Measurements from ENCODE around the gene CEP83. TPM values are rescaled to one million over a fixed set of nuclear protein-coding genes. Genes with fewer than 3 reads are reported as not detected.
"Not testable (repeated sequence)": the region's sequence is repeated elsewhere in the genome, so short reads cannot be mapped to it uniquely, and the experiment has no call there.

Gene CEP83, protein sequence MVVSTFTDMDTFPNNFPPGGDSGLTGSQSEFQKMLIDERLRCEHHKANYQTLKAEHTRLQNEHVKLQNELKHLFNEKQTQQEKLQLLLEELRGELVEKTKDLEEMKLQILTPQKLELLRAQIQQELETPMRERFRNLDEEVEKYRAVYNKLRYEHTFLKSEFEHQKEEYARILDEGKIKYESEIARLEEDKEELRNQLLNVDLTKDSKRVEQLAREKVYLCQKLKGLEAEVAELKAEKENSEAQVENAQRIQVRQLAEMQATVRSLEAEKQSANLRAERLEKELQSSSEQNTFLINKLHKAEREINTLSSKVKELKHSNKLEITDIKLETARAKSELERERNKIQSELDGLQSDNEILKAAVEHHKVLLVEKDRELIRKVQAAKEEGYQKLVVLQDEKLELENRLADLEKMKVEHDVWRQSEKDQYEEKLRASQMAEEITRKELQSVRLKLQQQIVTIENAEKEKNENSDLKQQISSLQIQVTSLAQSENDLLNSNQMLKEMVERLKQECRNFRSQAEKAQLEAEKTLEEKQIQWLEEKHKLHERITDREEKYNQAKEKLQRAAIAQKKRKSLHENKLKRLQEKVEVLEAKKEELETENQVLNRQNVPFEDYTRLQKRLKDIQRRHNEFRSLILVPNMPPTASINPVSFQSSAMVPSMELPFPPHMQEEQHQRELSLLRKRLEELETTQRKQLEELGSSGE
- 9.3 TPM for polyA plus RNA-seq (2013, experiment 1 of 2; ENCODE audit: insufficient read length)
- 8.6 TPM for polyA plus RNA-seq (2013, experiment 2 of 2; ENCODE audit: insufficient read length)

DNA sequence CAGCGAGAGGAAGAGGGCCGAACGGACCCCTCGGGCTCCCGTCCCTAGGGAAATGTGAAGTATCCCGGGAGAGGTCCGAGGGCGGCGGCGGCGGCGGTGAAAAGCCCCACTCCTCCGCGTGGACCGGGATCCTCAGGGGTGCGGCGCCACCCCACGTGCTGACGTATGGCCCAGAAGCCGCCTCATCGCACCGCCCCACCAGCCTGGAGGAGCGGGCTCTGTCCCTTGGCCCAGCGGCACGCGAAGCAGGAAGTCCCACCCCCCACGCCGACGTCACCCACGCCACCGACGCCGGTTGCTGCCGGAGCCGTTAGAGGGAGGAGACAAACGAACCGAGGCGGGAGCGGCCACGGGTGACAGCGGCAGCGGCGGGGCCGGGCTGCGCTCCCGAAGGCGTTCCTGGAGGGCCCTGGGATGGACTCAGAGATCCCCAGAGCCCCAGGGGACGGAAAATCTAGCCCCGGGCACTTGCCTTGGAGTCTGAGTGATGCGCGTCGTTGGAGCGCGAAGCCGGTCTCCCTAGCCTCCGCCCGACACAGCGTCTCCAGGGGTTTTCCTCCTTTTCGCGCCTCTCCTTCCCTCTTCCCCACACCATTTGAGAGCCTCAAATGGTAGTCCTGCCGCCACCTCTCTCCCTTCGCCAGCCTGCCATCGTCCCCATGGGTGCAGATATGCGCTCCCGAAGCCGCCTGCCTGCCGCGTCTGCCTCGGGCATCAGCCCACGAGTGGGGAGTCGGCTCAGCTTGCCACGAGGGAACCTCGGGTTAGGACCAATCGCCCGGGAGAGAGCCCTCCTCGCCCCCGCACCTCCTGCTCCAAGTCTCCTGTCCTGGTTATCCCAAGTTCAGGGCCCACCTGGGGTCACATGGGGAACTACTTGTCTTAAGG is at the start of gene CEP83:
Gene CEP83, minus strand, starts transcription at position 140 of the 888 bp plus-strand sequence. CDS start 47,377 bp downstream, outside the sequence.
- peak; percentile 93 for DNase-seq

DNA sequence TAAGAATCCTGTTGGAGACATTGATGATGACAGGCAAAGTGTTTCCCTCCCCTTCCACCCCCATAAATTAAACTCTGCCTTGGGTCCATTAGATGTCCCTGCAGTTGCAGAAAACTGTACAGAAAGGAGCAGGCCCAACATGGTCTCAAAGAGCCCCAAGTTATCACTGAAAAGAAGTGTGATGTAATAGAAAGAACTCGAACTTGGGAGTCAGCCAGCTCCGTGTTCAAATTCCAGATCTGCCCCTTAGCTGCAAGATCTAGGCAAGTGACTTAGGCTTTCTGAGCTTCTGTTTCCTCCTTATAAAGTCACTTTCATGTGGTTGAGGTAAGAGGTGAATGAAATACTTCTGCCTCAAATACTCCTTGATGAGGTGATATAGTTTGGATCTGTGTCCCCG is 49.6 kb upstream of the CEP83 start:
- no peak for DNase-seq

DNA sequence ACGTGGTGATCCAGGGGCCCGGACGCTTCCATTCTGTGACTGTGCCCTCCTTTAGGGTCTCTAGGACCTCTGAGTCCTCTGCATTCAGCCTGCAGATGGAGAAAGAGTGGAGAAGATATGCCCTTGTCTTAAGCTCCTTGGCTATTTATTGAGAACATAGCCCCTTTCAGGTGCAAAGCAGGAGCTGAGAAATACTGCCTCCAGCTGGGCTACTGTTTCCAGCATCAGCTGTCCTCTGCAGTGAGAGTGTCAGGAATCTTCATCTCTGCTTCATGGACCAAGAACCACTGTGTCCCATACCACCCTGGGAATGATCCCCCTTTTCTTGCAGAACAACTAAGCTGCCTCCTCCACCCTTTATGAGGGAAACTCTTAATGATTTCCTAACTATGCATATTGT is 47.8 kb upstream of the CEP83 start:
- DNase-seq = no peak

DNA sequence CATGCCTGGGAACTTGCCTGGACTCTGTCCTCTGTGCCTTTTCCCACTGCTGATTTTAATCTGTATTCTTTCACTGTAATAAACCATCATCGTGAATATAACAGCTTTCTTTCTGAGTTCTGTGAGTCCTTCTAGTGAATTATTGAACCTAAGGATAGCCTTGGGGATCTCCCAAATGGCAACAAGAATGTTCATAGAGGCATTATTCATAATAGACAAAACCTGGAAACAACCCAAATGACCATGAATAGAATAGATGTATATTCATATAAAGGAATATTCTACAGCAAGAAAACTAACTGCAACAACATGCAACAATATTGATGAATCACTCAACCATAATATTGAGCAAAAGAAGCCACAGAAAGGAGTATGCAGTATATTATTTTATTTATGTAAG is 44.7 kb upstream of the CEP83 start:
- no peak for DNase-seq

DNA sequence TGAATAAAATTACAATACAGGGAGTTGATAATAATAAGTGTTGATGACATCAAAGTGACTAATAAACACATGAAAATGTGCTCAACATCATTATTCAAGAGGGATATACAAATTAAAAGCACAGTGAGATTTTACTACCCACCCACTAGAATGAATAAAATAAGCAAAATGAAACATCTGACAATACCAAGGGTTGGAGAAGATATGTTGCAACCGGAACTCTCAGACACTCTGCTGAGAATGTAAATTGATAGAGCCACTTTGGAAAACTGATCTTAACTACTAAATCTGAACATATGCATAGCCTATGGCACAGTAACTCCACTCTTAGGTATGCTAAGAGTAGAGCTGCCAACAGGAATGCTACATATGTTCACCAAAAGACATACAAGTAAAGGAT is 44.0 kb upstream of the CEP83 start:
- DNase-seq = no peak

DNA sequence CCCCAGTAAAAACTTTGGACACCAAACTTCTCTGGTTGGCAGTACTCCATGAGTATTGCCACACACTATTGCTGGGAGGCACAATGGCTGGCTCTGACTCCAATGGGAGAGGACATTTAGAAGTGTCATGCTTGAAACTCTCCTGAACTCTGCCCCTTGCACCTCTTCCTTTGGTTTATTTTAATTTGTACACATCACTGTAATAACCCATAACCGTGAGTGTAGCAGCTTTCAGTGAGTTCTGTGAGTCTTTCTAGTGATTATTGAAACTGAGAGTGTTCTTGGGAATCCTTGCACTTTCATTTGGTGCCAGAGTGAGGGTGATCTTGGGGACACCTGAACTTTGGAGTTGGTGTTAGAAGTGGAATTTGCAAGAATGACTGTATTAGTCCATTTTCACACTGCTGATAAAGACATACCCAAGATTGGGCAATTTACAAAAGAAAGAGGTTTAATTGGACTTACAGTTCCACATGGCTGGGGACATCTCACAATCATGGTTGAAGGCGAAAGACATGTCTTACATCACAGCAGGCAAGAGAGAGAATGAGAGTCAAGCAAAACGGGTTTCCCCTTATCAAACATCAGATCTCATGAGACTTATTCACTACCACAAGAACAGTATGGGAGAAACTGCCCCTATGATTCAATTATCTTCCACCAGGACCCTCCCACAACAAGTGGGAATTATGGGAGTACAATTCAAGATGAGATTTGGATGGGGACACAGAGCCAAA is 41.3 kb upstream of the CEP83 start:
- no peak for DNase-seq

DNA sequence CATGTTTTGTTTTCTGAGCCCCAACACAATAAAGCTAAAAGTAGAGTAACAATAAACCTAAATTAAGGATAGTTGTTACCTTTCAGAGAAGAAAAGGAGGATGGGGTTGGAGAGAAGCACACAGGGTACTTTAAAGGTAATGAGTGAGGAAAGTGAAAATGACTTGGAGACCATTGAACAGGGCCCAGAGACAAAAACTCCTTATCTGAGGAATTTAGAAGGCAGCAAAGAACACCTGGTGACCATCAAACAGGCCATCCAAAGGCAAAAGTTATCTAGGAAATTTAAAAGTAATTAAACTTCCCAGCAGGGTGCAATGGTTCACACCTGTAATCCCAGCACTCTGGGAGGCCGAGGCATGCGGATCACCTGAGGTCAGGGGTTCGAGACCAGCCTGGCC is 39.0 kb upstream of the CEP83 start:
- DNase-seq = no peak

DNA sequence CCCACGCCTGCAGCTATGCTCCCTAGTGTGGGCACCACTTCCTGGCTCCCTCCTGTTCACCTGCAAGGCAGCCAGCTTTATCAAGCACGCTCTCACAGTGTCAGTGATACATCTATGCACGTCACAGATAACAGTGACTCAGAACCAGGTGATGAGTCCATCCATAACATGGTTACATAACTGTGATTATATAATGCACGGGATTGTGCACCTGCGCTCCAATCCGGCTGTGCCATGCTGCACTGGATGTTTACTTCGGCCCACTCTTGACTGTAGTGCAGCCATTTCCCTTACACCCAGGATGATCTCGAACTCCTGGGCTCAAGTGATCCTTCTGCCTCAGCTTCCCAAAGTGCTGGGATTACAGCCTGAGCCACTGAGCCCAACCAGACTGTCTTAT is 38.4 kb upstream of the CEP83 start:
- DNase-seq = no peak

DNA sequence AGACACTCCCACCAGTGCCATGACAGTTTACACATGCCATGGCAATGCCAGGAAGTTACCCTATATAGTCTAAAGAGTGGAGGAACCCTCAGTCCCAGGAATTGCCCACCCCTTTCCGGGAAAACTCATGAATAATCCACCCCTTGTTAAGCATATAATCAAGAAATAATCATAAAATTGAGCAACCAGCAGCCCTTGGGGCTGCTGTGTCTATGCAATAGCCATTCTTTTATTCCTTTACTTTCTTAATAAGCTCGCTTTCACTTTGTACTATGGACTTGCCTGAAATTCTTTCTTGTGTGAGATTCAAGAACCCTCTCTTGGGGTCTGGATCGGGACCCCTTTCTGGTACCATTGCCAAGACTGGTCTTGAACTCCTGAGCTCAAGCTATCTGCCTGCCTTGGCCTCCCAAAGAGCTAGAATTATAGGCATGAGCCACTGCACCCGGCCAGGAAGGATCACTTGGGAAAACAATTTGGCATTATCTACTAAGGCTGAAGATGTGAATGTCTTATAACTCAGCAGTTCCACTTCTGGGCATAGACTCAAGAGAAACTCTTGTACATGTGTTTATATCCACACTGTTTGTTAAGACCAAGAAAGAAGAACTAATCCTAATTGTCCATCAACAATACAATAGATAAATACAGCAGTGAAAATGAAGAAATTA is 35.9 kb upstream of the CEP83 start:
- DNase-seq = no peak

DNA sequence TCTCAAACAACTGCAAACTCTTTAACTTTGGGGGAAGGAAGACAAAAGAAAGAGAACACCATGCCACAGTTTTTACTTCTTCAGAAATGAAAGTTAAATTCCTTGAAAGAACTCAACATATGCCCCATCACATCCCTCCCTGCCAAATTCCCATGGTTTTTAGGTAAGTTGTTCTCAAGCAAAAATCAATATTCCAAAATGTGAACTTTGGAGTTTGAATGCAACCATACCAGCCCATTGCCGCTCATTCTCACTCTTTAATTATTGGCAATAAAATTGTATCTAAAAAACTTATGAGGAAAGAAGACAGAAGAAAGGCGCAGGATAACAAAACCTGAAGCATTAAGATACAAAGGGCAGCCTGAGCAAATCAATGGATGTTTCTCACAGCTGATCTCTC is 31.8 kb upstream of the CEP83 start:
- DNase-seq = no peak

DNA sequence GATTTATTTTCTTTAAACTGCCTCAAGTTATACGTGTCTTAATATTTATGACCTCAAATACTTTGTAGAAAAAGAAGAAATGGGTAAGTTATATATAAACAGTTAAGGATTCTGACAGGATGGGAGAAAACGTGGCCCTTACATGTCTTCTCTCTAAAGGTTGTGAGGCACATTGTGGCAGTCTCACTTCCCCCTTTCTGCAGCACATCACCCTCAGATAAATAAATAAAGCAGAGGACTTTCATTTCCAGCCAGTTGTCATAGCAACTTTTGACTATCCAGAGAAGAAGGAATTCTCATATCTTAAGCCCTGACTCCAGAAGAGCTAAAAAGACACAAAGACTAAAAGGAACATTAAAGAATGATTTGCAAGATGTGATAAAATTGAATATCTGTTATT is 28.8 kb upstream of the CEP83 start:
- DNase-seq = peak; percentile 2

DNA sequence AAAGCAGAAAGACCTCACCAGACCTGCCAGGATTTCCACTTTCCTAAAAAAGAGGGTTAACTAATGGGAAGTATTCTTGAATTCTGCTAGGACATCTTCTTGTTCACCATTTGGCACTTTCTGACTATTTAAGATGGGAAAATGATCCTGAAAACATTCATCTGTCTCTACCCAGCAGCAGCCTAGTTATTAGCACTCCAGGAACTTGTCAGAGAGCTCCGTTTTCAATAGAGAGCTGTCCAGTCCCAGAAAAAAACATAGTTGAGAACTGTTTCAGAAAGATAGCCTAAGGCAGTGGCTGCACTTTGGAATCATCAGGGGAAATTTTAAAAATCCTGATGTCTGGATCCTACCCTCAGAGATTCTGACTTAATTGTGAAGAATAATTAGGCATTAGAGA is 22.1 kb upstream of the CEP83 start:
- no peak for DNase-seq

DNA sequence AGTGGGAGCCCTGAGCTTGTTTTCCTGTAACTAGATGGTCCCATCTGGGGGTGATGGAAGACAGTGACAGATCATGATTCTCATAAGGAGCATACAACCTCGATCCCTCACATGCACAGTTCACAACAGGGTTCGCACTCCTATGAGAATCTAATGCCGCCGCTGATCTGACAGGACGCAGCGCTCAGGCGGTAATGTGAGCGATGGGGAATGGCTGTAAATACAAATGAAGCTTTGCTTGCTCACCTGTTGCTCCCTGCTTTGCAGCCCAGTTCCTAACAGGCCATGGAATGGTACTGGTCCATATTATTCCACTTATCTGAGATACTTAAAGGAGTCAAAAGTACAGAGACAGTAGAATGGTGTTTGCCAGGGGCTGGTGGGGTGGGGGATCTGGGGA is 9.9 kb upstream of the CEP83 start:
- no peak for DNase-seq

DNA sequence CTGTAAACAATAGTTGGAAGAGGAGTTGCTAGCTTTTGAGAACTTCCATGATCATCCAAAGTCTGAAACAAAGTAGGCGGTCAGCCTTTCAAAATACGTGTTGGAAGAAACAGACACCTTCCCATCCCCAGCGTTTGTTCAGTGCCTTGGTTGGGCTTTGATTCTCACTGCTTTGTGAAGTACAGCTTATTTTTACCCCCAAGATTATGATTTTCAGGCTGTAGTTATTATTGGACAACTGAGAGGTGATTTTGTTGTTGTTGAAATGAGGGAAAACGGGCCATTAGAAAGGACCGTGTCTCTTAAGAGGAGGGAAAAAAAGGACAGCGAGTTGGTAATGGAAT is 921 bp upstream of the CEP83 start:
- peak; percentile 8 for DNase-seq

DNA sequence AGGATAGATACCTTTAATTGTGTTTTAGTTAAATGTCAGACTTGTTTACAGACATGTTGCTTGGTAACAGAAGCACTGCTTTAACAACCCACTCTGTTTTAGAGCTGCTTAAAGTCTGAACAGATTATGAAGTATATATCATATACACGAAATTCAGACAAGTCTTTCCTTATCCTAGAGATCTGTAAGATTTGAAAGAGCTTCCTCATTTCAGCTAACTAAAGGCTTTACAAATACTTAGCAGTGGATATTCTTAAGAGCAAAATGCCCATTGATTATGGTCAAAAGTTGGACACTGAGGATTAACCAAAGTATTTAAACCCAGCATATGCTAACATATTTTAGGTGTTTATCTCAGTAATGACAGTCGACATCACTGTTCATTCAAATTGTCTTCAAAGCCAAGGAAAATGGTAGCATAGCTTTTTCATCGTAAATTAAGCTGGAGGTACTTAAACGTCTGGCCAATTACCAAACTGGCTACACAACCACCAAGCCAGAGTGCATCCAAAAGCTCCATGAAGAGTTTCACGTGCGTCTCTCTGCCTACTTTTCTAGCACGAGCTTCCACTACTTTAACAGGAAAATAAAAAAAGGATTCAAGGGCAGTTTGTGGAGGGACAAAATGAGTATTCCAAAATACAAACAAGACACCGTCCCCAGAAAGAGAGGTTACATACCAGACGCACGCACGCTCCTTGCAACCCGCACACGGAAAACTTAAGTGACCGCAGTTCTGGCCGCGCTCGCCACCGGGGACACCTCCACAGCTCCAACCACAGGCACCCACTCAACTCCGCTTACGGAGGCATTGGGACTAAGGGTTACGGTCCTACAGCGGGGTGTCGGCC is 565 bp downstream of the CEP83 start:
- DNase-seq = peak; percentile 29

DNA sequence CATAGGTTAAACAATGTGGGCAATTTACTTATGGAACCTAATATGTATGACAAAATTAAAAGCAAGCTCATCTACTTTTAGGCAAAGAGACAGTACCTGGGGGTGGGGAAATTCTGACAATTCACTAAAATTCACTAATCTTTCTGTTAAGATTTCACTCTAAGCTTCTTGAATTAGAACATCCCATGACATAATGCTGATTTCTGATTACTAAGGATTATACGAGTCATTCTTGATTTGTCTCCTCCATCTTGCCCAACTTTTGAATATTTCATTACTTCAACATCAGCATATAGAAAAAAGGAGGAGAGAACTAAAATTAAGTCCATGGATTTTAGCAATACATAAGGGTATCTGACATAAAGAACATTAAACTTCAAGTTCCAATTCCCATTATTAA is 2.4 kb downstream of the CEP83 start:
- no peak for DNase-seq

DNA sequence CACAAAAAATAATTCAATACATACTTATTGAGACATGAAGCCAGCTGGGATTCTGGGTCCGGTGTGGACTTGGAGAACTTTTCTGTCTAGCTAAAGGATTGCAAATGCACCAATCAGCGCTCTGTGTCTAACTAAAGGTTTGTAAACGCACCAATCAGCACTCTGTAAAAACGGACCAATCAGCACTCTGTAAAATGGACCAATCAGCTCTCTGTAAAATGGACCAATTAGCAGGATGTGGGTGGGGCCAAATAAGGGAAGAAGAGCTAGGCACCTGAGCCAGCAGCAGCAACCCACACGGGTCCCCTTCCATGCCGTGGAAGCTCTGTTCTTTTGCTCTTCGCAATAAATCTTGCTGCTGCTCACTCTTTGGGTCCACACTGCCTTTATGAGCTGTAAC is 5.3 kb downstream of the CEP83 start:
- not testable (repeated sequence) for DNase-seq

DNA sequence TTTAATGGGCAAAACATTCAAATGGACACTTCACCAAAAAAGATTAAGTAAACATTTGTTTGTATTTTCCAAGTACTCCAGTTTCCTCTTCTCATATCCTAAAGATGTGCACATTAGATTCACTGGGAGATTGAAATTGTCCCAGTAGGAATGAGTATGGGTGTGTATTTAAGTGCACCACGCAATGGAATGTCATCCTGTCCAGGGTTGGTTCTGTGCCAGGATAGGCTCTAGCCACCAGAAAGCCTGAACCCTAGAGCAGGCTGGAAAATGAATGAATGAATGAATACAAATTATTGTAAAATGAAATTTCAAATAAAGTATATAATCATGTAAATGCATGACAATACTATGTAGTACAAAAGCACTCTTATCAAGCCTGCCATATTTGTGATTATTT is 14.0 kb downstream of the CEP83 start:
- DNase-seq = peak; percentile 52

DNA sequence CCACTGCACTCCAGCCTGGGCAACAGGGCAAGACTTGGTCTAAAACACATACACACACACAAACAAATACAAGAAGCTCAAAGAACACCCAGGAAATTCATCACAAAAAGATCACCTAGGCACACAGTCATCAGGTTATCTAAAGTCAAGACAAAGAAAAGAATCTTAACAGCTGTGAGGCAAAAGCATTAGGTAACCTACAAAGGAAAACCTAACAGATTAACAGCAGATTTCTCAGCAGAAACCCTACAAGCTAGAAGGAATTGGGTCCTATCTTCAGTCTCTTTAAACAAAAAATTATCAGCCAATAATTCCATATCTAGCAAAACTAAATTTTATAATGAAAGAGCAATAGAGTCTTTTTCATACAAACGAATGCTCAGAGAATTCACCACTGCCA is 22.4 kb downstream of the CEP83 start:
- no peak for DNase-seq

DNA sequence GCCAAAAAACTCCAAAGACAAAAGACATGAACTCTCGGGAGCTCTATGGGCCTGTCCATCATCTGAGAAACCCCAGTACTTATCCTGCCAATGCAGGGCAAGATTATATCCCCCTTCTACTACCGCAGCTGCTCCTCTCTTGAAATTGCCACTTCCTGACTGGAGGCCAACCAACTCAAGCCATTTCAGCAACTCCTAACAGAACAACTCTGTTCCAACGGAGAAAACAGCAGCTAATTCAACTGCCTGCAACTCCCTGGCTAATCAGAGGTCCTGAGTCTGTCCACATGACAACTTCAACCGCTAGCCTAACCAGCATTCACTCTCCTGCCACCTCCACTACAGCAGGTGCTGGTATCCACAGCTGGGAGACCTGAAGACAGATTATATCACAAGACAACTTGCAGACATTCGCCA is 24.1 kb downstream of the CEP83 start:
- no peak for DNase-seq

DNA sequence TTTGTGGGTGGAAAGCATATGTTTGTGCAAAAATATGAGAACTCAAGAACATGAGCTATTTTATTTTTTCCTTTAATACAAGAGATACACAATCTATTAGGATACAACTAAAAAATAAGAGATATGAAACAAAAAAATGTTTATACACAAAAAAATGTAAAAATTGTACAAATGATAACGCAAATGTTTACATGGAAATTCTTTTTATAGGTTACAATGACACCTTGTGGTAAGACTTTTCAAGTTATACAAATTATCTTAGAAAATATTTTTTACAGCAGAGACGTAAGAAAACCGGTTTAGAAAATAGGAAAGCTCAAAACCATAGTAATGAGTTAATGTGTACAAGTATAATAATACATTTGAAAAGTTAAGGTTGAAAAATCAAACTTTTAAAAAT is 25.5 kb downstream of the CEP83 start:
- no peak for DNase-seq

Data from fibroblast of skin of back (primary cell).